NCI-H1930 (cell line): ENCODE results near the gene LY6G5B.
A peak's percentile ranks its signal among the peaks of the same experiment; 100 is the strongest.
"Not testable (repeated sequence)": the region's sequence is repeated elsewhere in the genome, so short reads cannot be mapped to it uniquely, and the experiment has no call there.

Experiments
- DNase-seq, 2 experiments: peaks; one replicate each; lab custom pipeline; 2025; lab: John Stamatoyannopoulos, UW

LY6G5B gene

DNA sequence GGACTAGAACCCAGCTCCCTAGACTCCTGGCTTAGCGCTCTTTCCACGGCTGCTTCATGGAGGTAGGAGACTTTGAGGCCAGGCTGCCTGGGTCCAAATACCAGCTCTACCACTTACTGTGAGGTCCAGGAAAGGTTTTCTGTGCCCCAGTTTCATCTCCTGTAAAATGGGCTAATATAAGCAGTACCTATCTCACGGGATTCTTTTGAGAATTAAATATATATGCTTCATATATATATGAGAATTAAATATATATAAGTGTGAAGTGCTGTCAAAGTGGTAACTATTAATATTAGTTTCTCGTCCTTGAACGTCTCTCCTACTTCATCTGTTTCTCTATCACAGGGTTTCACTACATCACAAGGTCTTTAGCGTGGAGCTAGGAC lies 21.3 kb downstream of the LY6G5B start:
- DNase-seq: no peak

DNA sequence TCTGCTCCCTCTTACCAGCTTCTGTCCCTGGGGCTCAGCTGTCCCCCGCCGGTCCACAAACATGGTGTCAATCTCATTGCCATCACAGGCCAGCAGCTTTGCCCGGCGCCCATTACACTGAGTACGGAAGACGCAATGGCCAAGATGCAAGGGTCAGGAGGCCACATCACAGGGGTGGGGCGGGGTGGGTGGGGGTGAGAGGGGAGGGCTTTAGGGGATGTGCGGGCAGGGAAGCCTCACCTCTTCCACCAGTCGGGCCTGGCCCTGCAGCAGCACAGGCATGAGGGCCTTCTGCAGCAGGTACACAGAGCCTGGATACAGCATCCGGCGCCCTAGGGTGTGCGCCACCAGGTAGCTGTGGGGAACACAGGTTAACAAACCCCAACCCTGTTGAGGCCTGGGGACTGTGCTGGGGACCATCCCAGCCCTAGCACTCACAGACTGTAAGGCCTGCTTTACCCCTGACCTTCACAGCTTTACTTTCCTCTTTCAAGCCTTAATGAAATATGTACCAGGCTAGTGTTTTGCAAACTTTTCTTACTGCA lies 21.9 kb downstream of the LY6G5B start:
- DNase-seq: no peak

DNA sequence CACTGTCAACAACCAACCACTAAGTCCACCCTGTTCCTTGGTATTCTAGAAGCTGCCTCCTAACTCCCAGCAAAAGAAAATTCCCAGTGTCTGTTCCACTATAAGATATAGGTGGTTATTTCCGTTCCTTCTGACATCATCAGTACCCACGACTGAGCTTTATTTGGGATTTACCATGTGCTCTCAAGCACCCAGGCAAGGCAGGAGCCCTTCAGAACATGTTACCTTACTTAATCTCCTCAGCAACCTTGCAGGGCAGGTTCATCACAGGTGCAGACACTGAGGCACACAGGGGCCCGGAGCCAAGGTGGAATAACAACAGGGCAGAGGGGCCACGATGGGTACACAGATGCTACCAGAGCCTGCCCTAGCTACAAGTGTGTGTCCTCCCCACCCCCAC lies 22.6 kb downstream of the LY6G5B start:
- DNase-seq: no peak

DNA sequence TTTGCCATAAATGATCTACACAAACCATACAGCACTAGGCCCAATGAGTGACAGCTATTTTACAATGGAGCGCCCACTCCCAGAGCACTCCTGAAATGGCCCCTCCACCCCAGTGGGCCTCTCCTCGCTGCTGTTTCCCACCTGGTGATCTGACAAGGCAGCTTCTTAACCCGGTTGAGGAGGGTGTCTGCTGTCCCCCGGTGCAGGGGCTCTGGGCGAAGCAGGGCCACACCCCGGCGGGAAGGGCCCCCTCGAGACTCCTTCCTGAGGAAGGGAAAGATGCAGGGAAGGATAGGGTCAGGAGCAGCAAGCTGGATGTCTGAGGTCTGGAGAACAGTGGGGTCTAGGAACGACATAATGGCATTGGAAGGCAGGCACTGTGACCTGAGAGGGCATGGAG lies 23.1 kb downstream of the LY6G5B start:
- no peak for DNase-seq

DNA sequence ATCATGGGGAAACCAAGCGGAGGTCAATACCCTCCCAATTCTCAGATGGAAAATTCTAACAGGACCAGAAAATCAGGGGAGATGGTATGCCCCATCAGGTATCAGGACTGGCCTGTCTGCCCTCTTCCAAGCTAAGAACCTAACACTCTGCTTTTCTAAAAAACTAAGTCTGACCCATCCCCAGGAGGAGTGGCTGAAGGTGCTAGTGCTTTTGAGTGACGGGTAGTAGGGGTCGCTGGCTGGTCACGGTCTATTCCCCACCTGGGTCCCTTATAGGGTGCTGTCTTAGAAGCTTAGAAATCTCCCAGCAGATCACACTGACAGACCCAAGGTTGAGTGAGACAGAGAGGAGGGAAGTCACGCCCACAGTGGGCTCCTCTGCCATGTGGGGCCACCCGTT lies 23.8 kb downstream of the LY6G5B start:
- DNase-seq: no peak

DNA sequence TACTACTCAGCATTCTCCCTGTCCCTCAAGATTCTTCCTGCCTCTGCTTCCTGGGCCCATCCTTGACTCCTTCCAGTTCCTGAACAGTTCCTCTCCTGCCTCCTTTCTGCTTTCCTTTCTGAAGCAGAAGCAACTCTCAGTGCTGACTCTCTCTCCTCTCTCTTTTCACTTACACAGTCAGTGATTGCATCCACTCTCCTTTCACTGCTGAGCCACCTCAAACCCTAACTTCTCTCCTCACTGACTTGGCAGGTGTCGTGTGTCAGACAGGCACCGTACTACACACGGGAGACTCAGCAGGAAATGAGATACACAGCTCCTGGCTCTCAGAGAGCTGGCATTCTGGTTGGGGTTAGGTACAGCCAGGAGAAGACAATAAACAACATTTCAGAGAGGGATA lies 27.8 kb downstream of the LY6G5B start:
- DNase-seq: no peak

DNA sequence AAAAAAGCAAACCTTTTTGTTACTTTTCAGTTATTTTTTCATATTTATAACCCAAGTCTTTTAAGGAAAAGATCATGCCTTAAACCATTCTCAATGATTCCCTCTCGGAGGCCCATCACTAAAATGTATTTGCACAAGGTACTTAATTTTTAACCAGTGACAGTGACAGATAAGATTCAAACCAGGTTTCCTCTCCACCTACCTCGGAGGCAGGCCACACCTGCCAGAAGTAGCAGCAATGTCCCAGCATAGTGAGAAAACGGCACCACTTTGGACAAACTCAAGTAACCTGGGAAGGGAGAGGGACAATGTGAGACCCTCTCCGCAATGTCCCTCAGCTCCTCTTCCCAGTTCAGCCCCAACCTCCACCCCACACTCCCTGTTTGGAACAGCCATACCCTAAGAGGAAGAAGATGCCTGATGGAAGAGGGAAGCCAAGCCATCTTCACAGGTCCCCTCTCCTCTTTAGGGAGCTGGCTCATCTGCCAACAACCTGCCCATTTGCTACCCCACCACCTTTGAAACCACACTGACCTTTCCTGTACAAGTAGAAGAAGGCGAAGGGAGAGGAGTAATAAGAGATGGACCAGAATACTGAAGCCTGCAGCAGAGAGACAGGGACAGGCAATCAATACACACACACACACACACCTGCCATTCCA lies 31.1 kb downstream of the LY6G5B start:
- no peak for DNase-seq

DNA sequence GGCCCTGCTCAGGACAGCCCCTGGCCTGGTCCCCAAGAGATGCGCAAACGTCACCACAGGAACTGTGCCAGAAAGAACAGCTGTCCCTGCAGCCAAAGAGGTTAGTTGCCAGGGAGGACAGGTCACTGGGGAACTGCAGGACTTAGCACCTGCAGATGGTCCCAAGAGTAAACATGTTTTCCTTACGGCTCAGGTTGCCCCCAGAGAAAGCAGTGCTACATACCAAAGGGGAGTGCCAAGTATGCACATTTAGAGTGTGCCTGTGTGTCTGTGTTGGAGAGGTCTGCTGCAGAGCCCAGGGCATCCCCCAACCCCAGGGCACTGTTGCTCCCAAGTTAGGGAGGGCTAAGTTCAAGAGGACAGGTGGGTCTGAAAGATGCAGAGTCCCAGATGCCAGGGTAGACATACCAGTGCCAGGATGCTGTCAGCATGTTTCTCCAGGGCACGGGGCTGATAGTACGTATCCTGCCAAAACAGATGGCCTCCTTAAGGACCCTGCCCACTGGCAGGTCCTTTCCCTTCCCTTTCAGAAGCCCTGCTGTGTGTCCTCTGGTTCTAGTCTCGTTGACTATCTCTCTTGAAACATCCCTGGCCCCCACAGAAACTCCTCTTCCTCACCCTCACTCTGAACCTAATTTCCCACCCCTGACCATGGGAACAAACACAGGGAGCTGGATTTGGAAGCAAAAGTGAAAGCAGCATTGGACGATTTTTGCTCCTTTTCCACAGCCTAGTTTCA lies 32.1 kb downstream of the LY6G5B start:
- peak in 1 of 2 experiments; percentile 10 for DNase-seq

DNA sequence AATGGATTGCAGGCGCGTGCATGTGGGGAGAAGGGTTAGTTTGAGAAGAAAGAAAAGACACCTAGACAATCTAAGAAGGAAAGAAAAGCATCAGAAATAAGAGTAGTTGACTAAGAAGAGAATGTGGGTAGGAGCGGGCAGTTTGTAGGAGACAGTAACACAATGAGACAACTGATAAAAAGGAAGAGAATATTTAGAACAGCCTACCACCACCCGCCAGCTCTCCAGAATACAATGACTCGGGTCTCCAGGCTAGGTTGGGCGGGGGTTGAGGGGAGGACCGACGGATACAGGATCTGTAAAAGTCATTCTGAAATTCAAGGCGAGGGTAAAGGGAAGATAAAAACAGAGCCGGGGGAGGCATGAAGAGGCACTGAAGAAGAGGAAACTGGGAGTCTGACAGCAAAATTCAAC lies 32.6 kb downstream of the LY6G5B start:
- no peak for DNase-seq

DNA sequence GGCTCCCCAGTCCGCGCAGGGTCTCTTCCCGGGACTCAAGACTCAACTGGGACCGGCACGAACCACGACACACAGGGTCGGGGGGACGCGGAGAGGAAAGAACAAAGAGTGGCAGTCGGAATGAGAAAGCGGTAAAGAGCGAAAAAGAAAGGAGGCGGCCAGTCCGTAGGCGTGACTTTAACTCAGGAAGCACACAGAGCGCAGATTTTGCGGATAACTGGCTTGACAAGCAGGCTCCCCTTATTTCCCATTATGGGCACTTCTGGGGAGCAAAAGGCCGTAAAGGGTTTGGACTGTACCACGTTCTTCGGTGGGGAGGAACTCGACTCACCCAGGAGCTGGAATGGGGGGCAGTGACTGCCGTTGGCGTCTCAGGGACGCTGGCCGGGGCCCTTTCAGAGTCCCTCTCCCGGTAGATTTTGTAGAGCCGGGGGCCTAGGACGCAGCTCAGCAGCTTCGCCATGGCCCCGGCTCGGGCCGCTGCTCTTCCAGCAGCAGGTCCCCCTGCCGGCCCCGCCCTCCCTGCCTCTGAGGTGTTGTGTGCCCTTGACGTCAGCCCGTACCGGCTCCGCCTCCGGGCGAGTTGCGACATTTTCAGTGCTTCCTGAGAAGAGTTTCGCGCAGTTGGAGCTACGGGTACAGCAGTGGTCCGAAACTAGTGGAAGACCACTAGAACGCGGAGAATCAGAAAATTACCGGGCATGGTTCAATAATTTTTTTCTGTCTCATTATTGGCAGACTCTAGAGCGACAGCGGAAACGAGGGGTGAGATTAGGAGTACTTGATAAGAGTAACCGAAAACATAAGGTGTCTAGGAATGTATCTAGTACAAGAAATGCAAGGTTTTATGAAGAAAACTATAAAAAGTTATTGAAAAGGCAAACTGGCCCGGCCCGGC lies 33.3 kb downstream of the LY6G5B start, which contains the start of gene ABHD16A:
TSS of gene ABHD16A (minus strand) at position 506 of the 898 bp plus-strand sequence. CDS start at position 463, 43 bp downstream.
- DNase-seq: peak; percentile 95

DNA sequence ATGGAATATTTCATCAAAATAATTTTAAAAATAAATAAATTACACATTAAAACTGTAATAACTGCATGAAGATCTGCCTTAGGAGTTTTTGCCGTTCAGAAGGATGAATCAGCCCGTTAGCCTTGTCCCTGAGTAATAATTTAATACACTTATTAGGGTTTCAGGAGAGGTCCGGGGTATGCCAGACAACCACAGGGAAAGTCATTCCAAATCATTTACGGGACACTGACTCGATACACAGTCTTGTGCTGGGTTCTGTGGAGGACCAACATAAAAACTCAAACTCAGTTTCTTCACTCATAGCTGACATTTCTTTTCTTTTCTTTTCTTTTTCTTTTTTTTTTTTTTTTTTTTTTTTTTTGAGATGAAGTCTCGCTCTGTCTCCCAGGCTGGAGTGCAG lies 36.2 kb downstream of the LY6G5B start:
- no peak for DNase-seq

DNA sequence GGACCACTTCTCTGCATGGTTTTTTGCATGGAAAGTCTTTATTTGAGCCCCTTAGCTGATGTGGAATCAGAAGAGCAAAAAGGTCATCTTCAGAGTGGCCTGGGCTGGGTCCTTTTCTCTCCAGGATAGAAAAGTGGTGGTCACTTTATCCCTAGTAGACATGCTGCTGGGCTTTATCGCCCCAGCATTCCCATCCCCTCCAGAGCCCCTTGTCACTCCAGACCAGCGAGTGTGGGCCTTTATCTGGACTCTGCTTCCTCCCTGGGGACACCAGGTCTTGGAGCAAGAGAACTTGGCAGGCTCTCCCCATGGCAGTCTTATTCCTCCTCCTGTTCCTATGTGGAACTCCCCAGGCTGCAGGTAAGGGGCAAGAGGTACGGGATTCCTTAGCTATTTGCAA lies 36.8 kb downstream of the LY6G5B start, which contains the start of gene LY6G6F:
TSS of gene LY6G6F (plus strand) at position 268 of the 400 bp plus-strand sequence. CDS start at position 309, 41 bp downstream.
- no peak for DNase-seq

DNA sequence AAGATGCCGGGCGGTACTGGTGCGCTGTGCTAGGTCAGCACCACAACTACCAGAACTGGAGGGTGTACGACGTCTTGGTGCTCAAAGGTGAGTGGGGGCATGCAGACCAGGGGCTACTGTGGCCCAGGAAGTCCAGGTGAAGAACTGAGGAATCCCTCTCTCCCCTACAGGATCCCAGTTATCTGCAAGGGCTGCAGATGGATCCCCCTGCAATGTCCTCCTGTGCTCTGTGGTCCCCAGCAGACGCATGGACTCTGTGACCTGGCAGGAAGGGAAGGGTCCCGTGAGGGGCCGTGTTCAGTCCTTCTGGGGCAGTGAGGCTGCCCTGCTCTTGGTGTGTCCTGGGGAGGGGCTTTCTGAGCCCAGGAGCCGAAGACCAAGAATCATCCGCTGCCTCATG lies 37.9 kb downstream of the LY6G5B start:
- DNase-seq: no peak

DNA sequence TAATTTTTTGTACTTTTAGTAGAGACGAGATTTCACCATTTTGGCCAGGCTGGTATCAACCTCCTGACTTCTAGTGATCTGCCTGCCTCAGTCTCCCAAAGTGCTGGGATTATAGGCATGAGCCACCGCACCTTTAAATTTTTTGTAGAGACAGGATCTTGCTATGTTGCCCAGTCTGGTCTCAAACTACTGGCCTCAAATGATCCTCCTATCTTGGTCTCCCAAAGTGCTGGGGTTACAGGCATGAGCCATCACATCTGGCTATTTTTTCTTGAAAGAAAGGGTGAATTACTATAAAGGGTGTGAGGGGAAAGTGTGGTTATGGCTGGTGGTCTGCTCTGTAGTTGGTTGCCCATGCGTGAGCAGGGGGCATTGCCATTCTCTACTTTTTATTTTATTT lies 38.4 kb downstream of the LY6G5B start:
- DNase-seq: no peak

DNA sequence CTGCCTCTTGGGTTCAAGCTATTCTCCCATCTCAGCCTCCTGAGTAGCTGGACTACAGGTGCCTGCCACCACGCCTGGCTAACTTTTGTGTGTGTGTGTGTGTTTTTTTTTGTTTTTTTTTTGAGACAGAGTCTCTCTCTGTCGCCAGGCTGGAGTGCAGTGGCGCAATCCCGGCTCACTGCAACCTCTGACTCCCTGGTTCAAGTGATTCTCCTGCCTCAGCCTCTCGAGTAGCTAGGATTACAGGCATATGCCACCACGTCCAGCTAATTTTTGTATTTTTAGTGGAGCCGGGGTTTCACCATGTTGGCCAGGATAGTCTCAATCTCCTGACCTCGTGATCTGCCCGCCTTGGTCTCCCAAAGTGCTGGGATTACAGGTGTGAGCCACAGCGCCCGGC lies 39.4 kb downstream of the LY6G5B start:
- DNase-seq: not testable (repeated sequence)

DNA sequence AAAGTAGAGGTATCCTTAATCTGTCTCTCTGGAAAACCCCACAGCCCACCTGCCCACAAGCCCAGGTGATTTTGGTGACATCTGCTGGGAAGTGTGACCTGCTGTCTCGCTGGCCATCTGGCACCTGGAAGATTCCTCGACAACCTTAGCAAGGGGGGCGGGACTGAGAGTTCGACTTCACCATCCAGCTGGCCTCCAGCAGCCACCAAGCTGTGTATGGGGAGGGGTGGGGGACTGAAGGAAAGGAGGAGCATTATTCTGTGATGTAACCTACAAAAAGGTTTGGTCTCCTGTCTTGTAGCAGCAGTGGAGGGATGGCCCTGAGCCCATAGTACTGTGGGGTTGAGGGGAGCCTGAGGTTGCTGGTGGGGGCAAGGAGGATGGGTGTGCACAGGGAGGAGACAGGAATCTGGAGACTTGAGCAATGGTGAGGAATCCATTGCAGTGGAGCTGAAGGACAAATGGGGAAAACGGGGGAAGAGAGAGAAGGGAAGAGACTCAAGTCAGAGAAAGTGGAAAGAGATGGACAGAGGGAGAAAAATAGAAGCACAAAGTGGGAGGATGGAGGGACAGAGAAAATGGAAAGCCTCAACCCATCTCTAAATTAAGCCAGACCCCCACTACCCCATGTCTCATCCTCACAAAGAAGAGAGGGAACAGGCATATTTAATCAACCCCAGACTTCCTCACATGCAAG lies 40.9 kb downstream of the LY6G5B start:
- no peak for DNase-seq

DNA sequence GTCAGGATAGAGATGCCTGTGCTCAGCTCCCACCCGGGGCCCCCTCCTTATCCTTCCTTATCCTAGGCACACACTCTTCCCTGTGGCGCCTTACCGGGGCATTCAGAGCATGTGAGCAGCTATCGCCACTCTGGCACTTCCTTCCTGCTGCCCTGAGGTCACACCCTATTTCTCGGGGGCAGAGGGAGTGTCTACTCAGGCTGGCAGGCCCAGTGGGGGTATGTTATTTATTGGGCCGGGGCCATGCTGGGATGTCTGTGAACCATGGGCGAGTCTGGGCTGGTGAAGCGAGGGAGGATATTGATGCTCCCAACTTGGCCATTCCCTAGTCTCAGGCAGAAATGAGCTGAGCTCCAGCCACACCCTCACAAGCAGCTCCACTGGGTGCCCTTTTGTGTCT lies 41.5 kb downstream of the LY6G5B start:
- no peak for DNase-seq

DNA sequence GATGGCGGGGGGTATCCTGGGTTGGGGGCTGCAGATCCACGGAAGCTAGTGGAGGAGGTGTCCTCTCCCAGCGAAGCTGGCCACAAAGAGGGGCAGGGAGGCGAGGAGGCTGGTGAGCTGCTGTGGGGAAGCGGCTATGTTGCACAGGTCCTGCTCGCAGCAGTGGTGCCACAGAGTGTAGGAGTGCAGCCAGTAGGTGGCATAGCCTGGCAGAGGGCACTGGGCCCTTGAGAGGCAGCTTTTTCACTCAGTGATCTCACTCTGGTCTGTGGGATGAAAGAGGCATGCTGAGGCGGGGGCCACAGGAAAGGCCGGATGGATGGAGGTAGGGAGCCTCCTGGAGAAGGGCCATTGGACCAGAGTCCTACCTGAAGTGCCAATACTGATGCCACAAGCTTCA lies 42.5 kb downstream of the LY6G5B start:
- DNase-seq: no peak

DNA sequence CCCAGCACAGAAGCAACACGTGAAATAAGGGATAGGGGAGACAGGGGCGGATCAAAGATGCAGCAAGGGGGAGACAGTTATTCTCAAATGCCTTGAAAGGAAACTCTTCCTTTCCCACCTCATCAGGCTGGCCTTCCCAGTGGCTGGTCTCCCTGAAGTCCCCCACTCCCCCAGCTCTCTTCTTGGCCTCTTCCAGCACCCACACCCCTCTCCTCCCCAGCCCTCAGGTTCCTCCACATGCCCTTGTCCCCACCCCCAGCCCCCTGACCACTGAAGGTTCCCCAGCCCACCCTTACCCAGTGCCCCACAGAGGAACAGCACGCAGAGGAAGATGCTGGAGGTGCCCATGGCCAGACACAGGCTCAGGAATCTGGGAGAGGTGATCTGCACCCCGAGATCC lies 43.7 kb downstream of the LY6G5B start:
- DNase-seq: no peak

DNA sequence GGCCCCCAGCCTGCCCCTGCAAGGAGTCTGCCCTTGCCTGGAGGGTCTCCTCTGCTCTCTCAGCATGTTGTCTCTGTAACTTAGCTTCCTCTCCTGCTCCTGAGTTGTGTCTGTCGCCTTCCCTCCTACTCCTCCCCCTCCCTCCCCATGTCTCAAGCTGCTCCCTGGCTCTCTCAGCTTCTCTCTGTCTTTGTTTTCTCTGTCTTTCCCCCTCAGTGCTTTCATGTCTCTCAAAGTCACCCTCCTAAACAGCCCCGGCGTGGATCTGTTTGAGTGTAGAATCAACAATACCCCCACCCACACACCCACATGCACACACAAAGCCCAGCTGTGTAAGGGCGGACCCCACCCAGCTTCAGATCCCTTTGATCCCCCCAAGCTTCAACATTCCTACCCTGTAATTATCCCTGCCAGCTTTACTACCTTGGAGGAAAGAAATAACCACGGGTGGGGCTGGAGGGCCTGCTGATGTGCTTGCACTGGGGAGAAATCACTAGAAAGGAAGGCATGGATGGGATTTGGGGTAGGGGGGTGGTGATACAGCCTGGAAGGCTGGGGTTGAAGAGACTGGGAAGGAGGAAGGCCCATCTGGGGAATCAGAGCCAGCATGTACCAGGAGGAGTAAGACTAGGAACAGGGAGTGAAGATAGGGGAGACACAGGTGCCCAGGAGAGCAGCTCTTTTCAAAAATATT lies 44.4 kb downstream of the LY6G5B start:
- no peak for DNase-seq
